Neural progenitor cell (in vitro differentiated cells): ENCODE data around the gene DTNB. TPM values are rescaled to one million over a fixed set of nuclear protein-coding genes. Genes with fewer than 3 reads are reported as not detected.

Source experiments
- DNase-seq: peaks from one replicate; pipeline ENCODE4 v3.0.0-alpha.2; 2016; ENCODE audit warnings: low spot score
- H2AFZ ChIP-seq: fragments of 200-600 bp; sonication (generic); replicated peaks from 2 replicates; pipeline ENCODE4 v1.6.1; 2016; ENCODE audit warnings: antibody characterized with exemption
- H3F3A ChIP-seq: fragments of 200-600 bp; sonication (generic); 2 replicates; pipeline ENCODE4 v1.6.1; 2016; ENCODE audit warnings: antibody characterized with exemption, low read depth
- H3K27ac ChIP-seq: fragments of 200-600 bp; sonication (generic); 2 replicates; pipeline ENCODE4 v1.5.1; 2016; ENCODE audit warnings: mild to moderate bottlenecking
- H3K27me3 ChIP-seq: fragments of 200-600 bp; sonication (generic); 2 replicates; pipeline ENCODE4 v1.6.1; 2016; ENCODE audit warnings: mild to moderate bottlenecking, moderate library complexity
- H3K36me3 ChIP-seq: fragments of 200-600 bp; sonication (generic); 2 replicates; pipeline ENCODE4 v1.5.1; 2016
- H3K4me1 ChIP-seq: fragments of 200-600 bp; sonication (generic); 2 replicates; pipeline ENCODE4 v1.6.1; 2016; ENCODE audit warnings: mixed run types
- H3K4me2 ChIP-seq: fragments of 200-600 bp; sonication (generic); 2 replicates; pipeline ENCODE4 v1.6.1; 2016
- H3K4me3 ChIP-seq: fragments of 200-600 bp; sonication (generic); 2 replicates; pipeline ENCODE4 v1.5.1; 2016
- H3K79me2 ChIP-seq: fragments of 200-600 bp; sonication (generic); 2 replicates; pipeline ENCODE4 v1.6.1; 2016; ENCODE audit warnings: low read depth
- H3K9ac ChIP-seq: fragments of 200-600 bp; sonication (generic); 2 replicates; pipeline ENCODE4 v1.6.1; 2016
- H3K9me3 ChIP-seq: fragments of 200-600 bp; sonication (generic); 2 replicates; pipeline ENCODE4 v1.5.1; 2016; ENCODE audit warnings: low read depth
- H4K20me1 ChIP-seq: fragments of 200-600 bp; sonication (generic); 2 replicates; pipeline ENCODE4 v1.6.1; 2016; ENCODE audit warnings: low read depth
- H3K27ac Mint-ChIP-seq: 3 replicates; pipeline ENCODE4 v1.8.0; 2021; ENCODE audit warnings: mixed read lengths
- H3K27me3 Mint-ChIP-seq: 2 replicates; pipeline ENCODE4 v1.8.0; 2022; ENCODE audit warnings: low read depth, mild to moderate bottlenecking, inconsistent platforms, moderate library complexity, mixed read lengths; ENCODE audit not compliant: insufficient read depth
- H3K36me3 Mint-ChIP-seq: 3 replicates; pipeline ENCODE4 v1.8.0; 2021; ENCODE audit warnings: mixed read lengths
- H3K4me1 Mint-ChIP-seq: 3 replicates; pipeline ENCODE4 v1.8.0; 2021; ENCODE audit warnings: mixed read lengths
- H3K4me3 Mint-ChIP-seq: 3 replicates; pipeline ENCODE4 v1.8.0; 2021; ENCODE audit warnings: mild to moderate bottlenecking, moderate library complexity, mixed read lengths
- H3K9me3 Mint-ChIP-seq: 3 replicates; pipeline ENCODE4 v1.8.0; 2020; ENCODE audit warnings: mixed read lengths
- EZH2 ChIP-seq: fragments of 200-600 bp; sonication (generic); IDR thresholded peaks from 2 replicates; pipeline ENCODE4 v1.6.1; 2017; ENCODE audit warnings: antibody characterized with exemption, mild to moderate bottlenecking, moderate library complexity
- EZH2phosphoT487 ChIP-seq: fragments of 200-600 bp; sonication (generic); IDR thresholded peaks from 2 replicates; pipeline ENCODE4 v1.6.1; 2017; ENCODE audit warnings: antibody characterized with exemption
- total RNA-seq: library from RNA; depleted of rRNA; stranded (reverse); fragments of >200 nt; gene quantifications from 2 replicates; pipeline ENCODE4 v1.2.3, GENCODE V29; 2015; ENCODE audit warnings: low replicate concordance
- TF ChIP-seq, protein P1 (sequence below): fragments of 200-600 bp; sonication (generic); IDR thresholded peaks from 2 replicates; pipeline ENCODE4 v1.5.1; 2017; ENCODE audit warnings: antibody characterized with exemption, mild to moderate bottlenecking

Gene DTNB
- total RNA-seq, 1 donor from 2014 or later: 27.1 TPM

GRCh38 chr2:25424426-25425028 lies 248.8 kb downstream of the DTNB start:
- Histone ChIP-seq H3F3A (no peaks in the 10 kb centered on the region), H3K4me3 (no peak overlapping the region), H2AFZ (no peak overlapping the region), H3K27ac (no peak overlapping the region), H4K20me1 (no peaks in the 10 kb centered on the region), H3K27me3 (no peaks in the 10 kb centered on the region), H3K9me3 (no peaks in the 10 kb centered on the region), H3K4me1 (no peaks in the 10 kb centered on the region), H3K36me3 (no peaks in the 10 kb centered on the region), H3K9ac (no peak overlapping the region), H3K4me2 (no peak overlapping the region), H3K79me2 (no peaks in the 10 kb centered on the region)
- H3K9me3 Mint-ChIP-seq: no peaks in the 10 kb centered on the region
- DNase-seq: no peak
- H3K4me3 Mint-ChIP-seq: no peak overlapping the region
- no peaks in the 10 kb centered on the region for H3K27me3 Mint-ChIP-seq
- no peak overlapping the region for H3K27ac Mint-ChIP-seq
- TF ChIP-seq, protein P1, sequence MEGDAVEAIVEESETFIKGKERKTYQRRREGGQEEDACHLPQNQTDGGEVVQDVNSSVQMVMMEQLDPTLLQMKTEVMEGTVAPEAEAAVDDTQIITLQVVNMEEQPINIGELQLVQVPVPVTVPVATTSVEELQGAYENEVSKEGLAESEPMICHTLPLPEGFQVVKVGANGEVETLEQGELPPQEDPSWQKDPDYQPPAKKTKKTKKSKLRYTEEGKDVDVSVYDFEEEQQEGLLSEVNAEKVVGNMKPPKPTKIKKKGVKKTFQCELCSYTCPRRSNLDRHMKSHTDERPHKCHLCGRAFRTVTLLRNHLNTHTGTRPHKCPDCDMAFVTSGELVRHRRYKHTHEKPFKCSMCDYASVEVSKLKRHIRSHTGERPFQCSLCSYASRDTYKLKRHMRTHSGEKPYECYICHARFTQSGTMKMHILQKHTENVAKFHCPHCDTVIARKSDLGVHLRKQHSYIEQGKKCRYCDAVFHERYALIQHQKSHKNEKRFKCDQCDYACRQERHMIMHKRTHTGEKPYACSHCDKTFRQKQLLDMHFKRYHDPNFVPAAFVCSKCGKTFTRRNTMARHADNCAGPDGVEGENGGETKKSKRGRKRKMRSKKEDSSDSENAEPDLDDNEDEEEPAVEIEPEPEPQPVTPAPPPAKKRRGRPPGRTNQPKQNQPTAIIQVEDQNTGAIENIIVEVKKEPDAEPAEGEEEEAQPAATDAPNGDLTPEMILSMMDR: no peak
- no peak for TF ChIP-seq EZH2phosphoT487
- no peak for TF ChIP-seq EZH2
- no peaks in the 10 kb centered on the region for H3K4me1 Mint-ChIP-seq
- H3K36me3 Mint-ChIP-seq: peaks cover 10% of the 10 kb centered on the region

GRCh38 chr2:25421820-25422411 lies 251.5 kb downstream of the DTNB start:
- H4K20me1 ChIP-seq: no peaks in the 10 kb centered on the region
- H3K36me3 Mint-ChIP-seq: peaks cover 17% of the 10 kb centered on the region
- H3K4me1 ChIP-seq: no peaks in the 10 kb centered on the region
- H3K27me3 Mint-ChIP-seq: no peaks in the 10 kb centered on the region
- H3K9ac ChIP-seq: no peak overlapping the region
- no peaks in the 10 kb centered on the region for H3K79me2 ChIP-seq
- H3K27me3 ChIP-seq: no peaks in the 10 kb centered on the region
- no peaks in the 10 kb centered on the region for H3K36me3 ChIP-seq
- no peaks in the 10 kb centered on the region for H3K4me1 Mint-ChIP-seq
- no peak overlapping the region for H2AFZ ChIP-seq
- TF ChIP-seq EZH2phosphoT487: no peak
- H3F3A ChIP-seq: no peaks in the 10 kb centered on the region
- H3K9me3 ChIP-seq: no peaks in the 10 kb centered on the region
- no peak overlapping the region for H3K4me3 Mint-ChIP-seq
- H3K4me3 ChIP-seq: no peak overlapping the region
- no peak overlapping the region for H3K27ac ChIP-seq
- no peak overlapping the region for H3K4me2 ChIP-seq
- H3K9me3 Mint-ChIP-seq: no peaks in the 10 kb centered on the region
- DNase-seq: no peak
- H3K27ac Mint-ChIP-seq: no peak overlapping the region

GRCh38 chr2:25421289-25421688 lies 252.1 kb downstream of the DTNB start:
- no peak overlapping the region for H3K4me3 Mint-ChIP-seq
- H3K9me3 Mint-ChIP-seq: no peaks in the 10 kb centered on the region
- Histone ChIP-seq H4K20me1 (no peaks in the 10 kb centered on the region), H3K4me3 (no peak overlapping the region), H3K27ac (no peak overlapping the region), H2AFZ (no peak overlapping the region), H3F3A (no peaks in the 10 kb centered on the region), H3K4me1 (no peaks in the 10 kb centered on the region), H3K4me2 (no peak overlapping the region), H3K27me3 (no peaks in the 10 kb centered on the region), H3K9me3 (no peaks in the 10 kb centered on the region), H3K36me3 (no peaks in the 10 kb centered on the region), H3K9ac (no peak overlapping the region), H3K79me2 (no peaks in the 10 kb centered on the region)
- TF ChIP-seq EZH2 (no peak), EZH2phosphoT487 (no peak)
- TF ChIP-seq, protein P1: no peak
- peaks cover 15% of the 10 kb centered on the region for H3K36me3 Mint-ChIP-seq
- no peaks in the 10 kb centered on the region for H3K4me1 Mint-ChIP-seq
- no peak for DNase-seq
- H3K27me3 Mint-ChIP-seq: no peaks in the 10 kb centered on the region
- H3K27ac Mint-ChIP-seq: no peak overlapping the region

- Histone ChIP-seq H3K27me3 (no peaks in the 10 kb centered on the region), H4K20me1 (no peaks in the 10 kb centered on the region), H3K9me3 (no peaks in the 10 kb centered on the region), H3K4me1 (no peaks in the 10 kb centered on the region), H3K36me3 (no peaks in the 10 kb centered on the region), H3K9ac (no peak overlapping the region), H3K79me2 (no peaks in the 10 kb centered on the region), H3K4me2 (no peak overlapping the region), H3K27ac (no peak overlapping the region), H2AFZ (no peak overlapping the region), H3K4me3 (no peak overlapping the region), H3F3A (no peaks in the 10 kb centered on the region)
- H3K4me1 Mint-ChIP-seq: no peaks in the 10 kb centered on the region
- H3K36me3 Mint-ChIP-seq: peaks cover 15% of the 10 kb centered on the region
- no peak overlapping the region for H3K4me3 Mint-ChIP-seq
- DNase-seq: no peak
- H3K27me3 Mint-ChIP-seq: no peaks in the 10 kb centered on the region
- TF ChIP-seq, protein P1: no peak
- TF ChIP-seq EZH2phosphoT487 (no peak), EZH2 (no peak)
- H3K9me3 Mint-ChIP-seq: no peaks in the 10 kb centered on the region
- no peak overlapping the region for H3K27ac Mint-ChIP-seq
Measured at GRCh38 chr2:25420820-25421237, 252.5 kb downstream of the DTNB start.
